Measurements from ENCODE around the gene SIX3.
A peak's percentile ranks its signal among the peaks of the same experiment; 100 is the strongest.

DNA sequence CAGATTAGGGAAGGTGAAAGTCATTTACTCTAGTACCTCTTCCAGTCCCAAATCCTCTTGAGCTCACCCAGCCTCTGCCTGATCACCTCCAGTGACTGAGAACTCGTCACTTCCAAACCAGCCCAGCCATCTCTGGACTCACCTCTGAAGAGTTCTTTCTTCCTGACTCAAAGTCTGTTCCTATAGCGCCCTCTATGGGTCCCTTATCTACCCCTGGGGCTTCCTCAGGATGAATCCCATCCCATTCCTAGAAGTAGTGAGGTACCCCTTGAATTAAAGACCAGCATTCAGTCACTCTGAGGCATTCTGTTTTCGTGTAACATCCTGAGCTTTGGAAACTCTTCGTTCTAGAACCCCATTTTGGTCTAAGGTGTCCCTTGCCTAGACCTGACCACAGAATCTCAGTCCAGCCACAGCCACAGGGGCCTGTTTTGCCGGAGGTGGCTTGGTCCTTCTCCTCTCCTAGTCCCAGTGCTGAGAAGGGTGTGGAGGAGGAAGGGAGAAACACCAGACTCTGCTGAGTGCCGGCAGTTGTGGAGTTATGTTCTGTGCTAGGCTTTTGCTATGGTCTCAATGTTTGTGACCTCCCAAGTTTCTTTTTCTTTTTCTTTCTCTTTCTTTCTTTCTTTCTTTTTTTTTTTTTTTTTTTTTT, 32.7 kb downstream of the SIX3 start:
- TF ChIP-seq TEAD4 (CRISPR knock-in tag; IDR thresholded peaks at IDR 0.05) = no peak
- TF ChIP-seq IRF2 (CRISPR knock-in tag; IDR thresholded peaks at IDR 0.05; ENCODE audit: borderline replicate concordance, low read depth) = no peak
- TF ChIP-seq CTCF (IDR thresholded peaks at IDR 0.05) = peak; percentile 64
- TF ChIP-seq, protein P1, sequence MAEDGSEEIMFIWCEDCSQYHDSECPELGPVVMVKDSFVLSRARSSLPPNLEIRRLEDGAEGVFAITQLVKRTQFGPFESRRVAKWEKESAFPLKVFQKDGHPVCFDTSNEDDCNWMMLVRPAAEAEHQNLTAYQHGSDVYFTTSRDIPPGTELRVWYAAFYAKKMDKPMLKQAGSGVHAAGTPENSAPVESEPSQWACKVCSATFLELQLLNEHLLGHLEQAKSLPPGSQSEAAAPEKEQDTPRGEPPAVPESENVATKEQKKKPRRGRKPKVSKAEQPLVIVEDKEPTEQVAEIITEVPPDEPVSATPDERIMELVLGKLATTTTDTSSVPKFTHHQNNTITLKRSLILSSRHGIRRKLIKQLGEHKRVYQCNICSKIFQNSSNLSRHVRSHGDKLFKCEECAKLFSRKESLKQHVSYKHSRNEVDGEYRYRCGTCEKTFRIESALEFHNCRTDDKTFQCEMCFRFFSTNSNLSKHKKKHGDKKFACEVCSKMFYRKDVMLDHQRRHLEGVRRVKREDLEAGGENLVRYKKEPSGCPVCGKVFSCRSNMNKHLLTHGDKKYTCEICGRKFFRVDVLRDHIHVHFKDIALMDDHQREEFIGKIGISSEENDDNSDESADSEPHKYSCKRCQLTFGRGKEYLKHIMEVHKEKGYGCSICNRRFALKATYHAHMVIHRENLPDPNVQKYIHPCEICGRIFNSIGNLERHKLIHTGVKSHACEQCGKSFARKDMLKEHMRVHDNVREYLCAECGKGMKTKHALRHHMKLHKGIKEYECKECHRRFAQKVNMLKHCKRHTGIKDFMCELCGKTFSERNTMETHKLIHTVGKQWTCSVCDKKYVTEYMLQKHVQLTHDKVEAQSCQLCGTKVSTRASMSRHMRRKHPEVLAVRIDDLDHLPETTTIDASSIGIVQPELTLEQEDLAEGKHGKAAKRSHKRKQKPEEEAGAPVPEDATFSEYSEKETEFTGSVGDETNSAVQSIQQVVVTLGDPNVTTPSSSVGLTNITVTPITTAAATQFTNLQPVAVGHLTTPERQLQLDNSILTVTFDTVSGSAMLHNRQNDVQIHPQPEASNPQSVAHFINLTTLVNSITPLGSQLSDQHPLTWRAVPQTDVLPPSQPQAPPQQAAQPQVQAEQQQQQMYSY (CRISPR knock-in tag; IDR thresholded peaks at IDR 0.05) = no peak
- no peak for TF ChIP-seq ZNF263 (CRISPR knock-in tag; IDR thresholded peaks at IDR 0.05; ENCODE audit: low read depth)
- TF ChIP-seq ZNF423 (CRISPR knock-in tag; IDR thresholded peaks at IDR 0.05) = no peak
- TF ChIP-seq, protein P2, sequence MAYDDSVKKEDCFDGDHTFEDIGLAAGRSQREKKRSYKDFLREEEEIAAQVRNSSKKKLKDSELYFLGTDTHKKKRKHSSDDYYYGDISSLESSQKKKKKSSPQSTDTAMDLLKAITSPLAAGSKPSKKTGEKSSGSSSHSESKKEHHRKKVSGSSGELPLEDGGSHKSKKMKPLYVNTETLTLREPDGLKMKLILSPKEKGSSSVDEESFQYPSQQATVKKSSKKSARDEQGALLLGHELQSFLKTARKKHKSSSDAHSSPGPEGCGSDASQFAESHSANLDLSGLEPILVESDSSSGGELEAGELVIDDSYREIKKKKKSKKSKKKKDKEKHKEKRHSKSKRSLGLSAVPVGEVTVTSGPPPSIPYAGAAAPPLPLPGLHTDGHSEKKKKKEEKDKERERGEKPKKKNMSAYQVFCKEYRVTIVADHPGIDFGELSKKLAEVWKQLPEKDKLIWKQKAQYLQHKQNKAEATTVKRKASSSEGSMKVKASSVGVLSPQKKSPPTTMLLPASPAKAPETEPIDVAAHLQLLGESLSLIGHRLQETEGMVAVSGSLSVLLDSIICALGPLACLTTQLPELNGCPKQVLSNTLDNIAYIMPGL (CRISPR knock-in tag; IDR thresholded peaks at IDR 0.05) = no peak
- TF ChIP-seq SP1 (CRISPR knock-in tag; conservative IDR thresholded peaks at IDR 0.05) = no peak
- no peak for TF ChIP-seq ZNF121 (CRISPR knock-in tag; IDR thresholded peaks at IDR 0.05)
- TF ChIP-seq, protein P3, sequence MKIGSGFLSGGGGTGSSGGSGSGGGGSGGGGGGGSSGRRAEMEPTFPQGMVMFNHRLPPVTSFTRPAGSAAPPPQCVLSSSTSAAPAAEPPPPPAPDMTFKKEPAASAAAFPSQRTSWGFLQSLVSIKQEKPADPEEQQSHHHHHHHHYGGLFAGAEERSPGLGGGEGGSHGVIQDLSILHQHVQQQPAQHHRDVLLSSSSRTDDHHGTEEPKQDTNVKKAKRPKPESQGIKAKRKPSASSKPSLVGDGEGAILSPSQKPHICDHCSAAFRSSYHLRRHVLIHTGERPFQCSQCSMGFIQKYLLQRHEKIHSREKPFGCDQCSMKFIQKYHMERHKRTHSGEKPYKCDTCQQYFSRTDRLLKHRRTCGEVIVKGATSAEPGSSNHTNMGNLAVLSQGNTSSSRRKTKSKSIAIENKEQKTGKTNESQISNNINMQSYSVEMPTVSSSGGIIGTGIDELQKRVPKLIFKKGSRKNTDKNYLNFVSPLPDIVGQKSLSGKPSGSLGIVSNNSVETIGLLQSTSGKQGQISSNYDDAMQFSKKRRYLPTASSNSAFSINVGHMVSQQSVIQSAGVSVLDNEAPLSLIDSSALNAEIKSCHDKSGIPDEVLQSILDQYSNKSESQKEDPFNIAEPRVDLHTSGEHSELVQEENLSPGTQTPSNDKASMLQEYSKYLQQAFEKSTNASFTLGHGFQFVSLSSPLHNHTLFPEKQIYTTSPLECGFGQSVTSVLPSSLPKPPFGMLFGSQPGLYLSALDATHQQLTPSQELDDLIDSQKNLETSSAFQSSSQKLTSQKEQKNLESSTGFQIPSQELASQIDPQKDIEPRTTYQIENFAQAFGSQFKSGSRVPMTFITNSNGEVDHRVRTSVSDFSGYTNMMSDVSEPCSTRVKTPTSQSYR (CRISPR knock-in tag; IDR thresholded peaks at IDR 0.05) = no peak
- no peak for TF ChIP-seq ZNF671 (CRISPR knock-in tag; IDR thresholded peaks at IDR 0.05)
